ENCODE measurements around the gene TBC1D22A. TPM values are rescaled to one million over a fixed set of nuclear protein-coding genes. Genes with fewer than 3 reads are reported as not detected.

The TBC1D22A gene
- total RNA-seq, 3 donors from 2014 or later: 35.6 to 51.9 (median 41.8) TPM

GRCh38 chr22:46802608-46803027, 40.2 kb downstream of the TBC1D22A start:
- DNase-seq: no peak
- no peaks in the 10 kb centered on the region for H3K36me3 ChIP-seq (ENCODE audit: low read depth)

GRCh38 chr22:46803031-46803880, 40.8 kb downstream of the TBC1D22A start:
- no peaks in the 10 kb centered on the region for H3K9me3 ChIP-seq
- DNase-seq (peak; percentile 61 to 72 (median 71)), ATAC-seq (peak; percentile 84)
- H3K36me3 ChIP-seq (ENCODE audit: low read depth): no peaks in the 10 kb centered on the region
- H3K4me3 ChIP-seq: no peak overlapping the region
- H3K4me1 ChIP-seq (ENCODE audit: low read depth): peaks cover 4% of the 10 kb centered on the region
- peak; percentile 94 for TF ChIP-seq CTCF (IDR thresholded peaks at IDR 0.05)
- intact Hi-C loops (cut with DNase I, micrococcal nuclease): no loop called here

More at GRCh38 chr22:46802608-46803027, 40.2 kb downstream of the TBC1D22A start:
- TF ChIP-seq CTCF (IDR thresholded peaks at IDR 0.05): no peak
- Histone ChIP-seq H3K9me3 (no peaks in the 10 kb centered on the region), H3K4me3 (no peak overlapping the region), H3K4me1 (ENCODE audit: low read depth) (peaks cover 4% of the 10 kb centered on the region)
- intact Hi-C loops (cut with DNase I, micrococcal nuclease): no loop called here
- ATAC-seq: no peak

- Histone ChIP-seq H3K36me3 (ENCODE audit: low read depth) (no peaks in the 10 kb centered on the region), H3K4me3 (no peak overlapping the region), H3K9me3 (no peaks in the 10 kb centered on the region), H3K4me1 (ENCODE audit: low read depth) (peaks cover 4% of the 10 kb centered on the region)
- TF ChIP-seq CTCF (IDR thresholded peaks at IDR 0.05): no peak
- intact Hi-C loops (cut with DNase I, micrococcal nuclease): no loop called here
- ATAC-seq (no peak), DNase-seq (no peak)
Measured at GRCh38 chr22:46803936-46804335, 41.5 kb downstream of the TBC1D22A start.

GRCh38 chr22:46806794-46807193, 44.3 kb downstream of the TBC1D22A start:
- intact Hi-C loops (cut with DNase I, micrococcal nuclease): no loop called here
- Histone ChIP-seq H3K4me3 (no peak overlapping the region), H3K4me1 (ENCODE audit: low read depth) (peaks cover 4% of the 10 kb centered on the region), H3K36me3 (ENCODE audit: low read depth) (no peaks in the 10 kb centered on the region), H3K9me3 (no peaks in the 10 kb centered on the region)
- no peak for DNase-seq
- TF ChIP-seq CTCF (IDR thresholded peaks at IDR 0.05): no peak
- ATAC-seq: no peak

- Histone ChIP-seq H3K4me1 (ENCODE audit: low read depth) (peaks cover 4% of the 10 kb centered on the region), H3K4me3 (no peak overlapping the region), H3K36me3 (ENCODE audit: low read depth) (no peaks in the 10 kb centered on the region), H3K9me3 (no peaks in the 10 kb centered on the region)
- DNase-seq: no peak
- ATAC-seq: no peak
- intact Hi-C loops (cut with DNase I, micrococcal nuclease): no loop called here
- no peak for TF ChIP-seq CTCF (IDR thresholded peaks at IDR 0.05)
Measured at GRCh38 chr22:46807458-46807857, 45.0 kb downstream of the TBC1D22A start.
